ENCODE measurements around the gene APCDD1. TPM values are rescaled to one million over a fixed set of nuclear protein-coding genes. Genes with fewer than 3 reads are reported as not detected.
A peak's percentile ranks its signal among the peaks of the same experiment; 100 is the strongest.

Gene APCDD1
- total and polyA plus RNA-seq, 10 donors: 0.93 to 11.8 (median 5.6) TPM

GRCh38 chr18:10442551-10442971 is 11.9 kb upstream of the APCDD1 start:
- H3K4me1 ChIP-seq: no peaks in the 10 kb centered on the region
- DNase-seq: no peak
- intact Hi-C loops (cut with DNase I; ENCODE audit: low total_unique reads): no loop called here
- no peaks in the 10 kb centered on the region for H3K36me3 ChIP-seq
- TF ChIP-seq CTCF (IDR thresholded peaks at IDR 0.05 in 8 of 11, conservative IDR thresholded peaks at IDR 0.05 in 3 of 11) (peak in 1 of 11 experiments; percentile 17), POLR2A (IDR thresholded peaks at IDR 0.05) (no peak), POLR2AphosphoS5 (IDR thresholded peaks at IDR 0.05) (no peak)
- peaks cover 0 to 5% (median 0%) of the 10 kb centered on the region in 7 donors for H3K27me3 ChIP-seq (replicated peaks in 1 of 7)
- 81 to 90% (median 87%) methylated on average over 4 of the region's 4 CpGs for WGBS, 5 donors
- no peak overlapping the region for H3K27ac ChIP-seq
- H3K9me3 ChIP-seq: no peaks in the 10 kb centered on the region
- no peak overlapping the region for H3K4me3 ChIP-seq

- peaks cover 0 to 9% (median 0%) of the 10 kb centered on the region in 7 donors for H3K27me3 ChIP-seq (replicated peaks in 1 of 7)
- TF ChIP-seq POLR2A (IDR thresholded peaks at IDR 0.05): no peak
- no peak for TF ChIP-seq CTCF (IDR thresholded peaks at IDR 0.05 in 8 of 11, conservative IDR thresholded peaks at IDR 0.05 in 3 of 11)
- H3K36me3 ChIP-seq: no peaks in the 10 kb centered on the region
- H3K4me1 ChIP-seq: no peaks in the 10 kb centered on the region
- DNase-seq: no peak
- 90 to 91% (median 90%) methylated on average over 1 of the region's 1 CpG for WGBS, 5 donors
- no peak overlapping the region for H3K27ac ChIP-seq
- H3K4me3 ChIP-seq: no peak overlapping the region
- no peaks in the 10 kb centered on the region for H3K9me3 ChIP-seq
- intact Hi-C loops (cut with DNase I; ENCODE audit: low total_unique reads): no loop called here
These were observed 11.4 kb upstream of the APCDD1 start for GRCh38 chr18:10443001-10443400.

- Histone ChIP-seq H3K4me3 (no peak overlapping the region), H3K36me3 (no peaks in the 10 kb centered on the region), H3K4me1 (no peaks in the 10 kb centered on the region), H3K9me3 (no peaks in the 10 kb centered on the region), H3K27ac (no peak overlapping the region), H3K27me3 (replicated peaks in 1 of 7) (peaks cover 0 to 10% (median 0%) of the 10 kb centered on the region in 7 donors)
- DNase-seq: no peak
- intact Hi-C loops (cut with DNase I; ENCODE audit: low total_unique reads): no loop called here
- WGBS, 5 donors: 67 to 76% (median 70%) methylated on average over 9 of the region's 9 CpGs
- TF ChIP-seq POLR2A (IDR thresholded peaks at IDR 0.05) (no peak), CTCF (IDR thresholded peaks at IDR 0.05 in 8 of 11, conservative IDR thresholded peaks at IDR 0.05 in 3 of 11) (no peak), POLR2AphosphoS5 (IDR thresholded peaks at IDR 0.05) (no peak)
These were observed 10.0 kb upstream of the APCDD1 start for GRCh38 chr18:10444314-10445006.

- TF ChIP-seq POLR2A (IDR thresholded peaks at IDR 0.05): no peak
- no peak for TF ChIP-seq CTCF (IDR thresholded peaks at IDR 0.05 in 8 of 11, conservative IDR thresholded peaks at IDR 0.05 in 3 of 11)
- TF ChIP-seq POLR2AphosphoS5 (IDR thresholded peaks at IDR 0.05): no peak
- WGBS, 5 donors: 58 to 86% (median 75%) methylated on average over 2 of the region's 2 CpGs
- Histone ChIP-seq H3K4me3 (no peak overlapping the region), H3K9me3 (no peaks in the 10 kb centered on the region), H3K36me3 (no peaks in the 10 kb centered on the region), H3K27me3 (replicated peaks in 1 of 7) (peaks cover 0 to 38% (median 7%) of the 10 kb centered on the region in 7 donors), H3K27ac (no peak overlapping the region), H3K4me1 (peaks cover 0 to 11% (median 0%) of the 10 kb centered on the region in 6 donors)
- no peak for DNase-seq
- intact Hi-C loops (cut with DNase I; ENCODE audit: low total_unique reads): no loop called here
These were observed 5.0 kb upstream of the APCDD1 start for GRCh38 chr18:10449396-10449795.

All from spleen (tissue), 11 donors.